Fibroblast of skin of scalp (primary cell): ENCODE data around the gene B4GALT7.

Source experiments
- DNase-seq: peaks from one replicate; pipeline ENCODE4 v3.0.0-alpha.2; 2013

The B4GALT7 gene

DNA sequence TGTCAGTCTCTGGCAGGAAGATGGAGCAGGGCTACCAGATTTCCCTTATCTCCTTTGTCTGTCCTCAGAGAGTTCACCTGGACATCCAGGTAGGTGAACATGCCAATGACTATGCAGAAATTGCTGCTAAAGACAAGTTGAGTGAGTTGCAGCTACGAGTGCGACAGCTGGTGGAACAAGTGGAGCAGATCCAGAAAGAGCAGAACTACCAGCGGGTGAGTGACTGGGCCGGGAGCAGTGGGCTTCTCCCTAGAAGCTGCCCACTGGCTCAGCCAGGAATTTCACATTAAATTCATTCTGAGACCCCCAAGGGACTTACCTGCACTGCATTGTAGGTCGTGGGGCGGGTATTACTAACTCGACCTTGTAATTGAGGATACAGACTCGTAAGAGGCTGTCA, 5.9 kb upstream of the B4GALT7 start:
- no peak for DNase-seq

GRCh38 chr5:177595026-177595585, 4.8 kb upstream of the B4GALT7 start:
- DNase-seq: no peak

GRCh38 chr5:177595991-177596774, 3.7 kb upstream of the B4GALT7 start:
- DNase-seq: peak; percentile 34

DNA sequence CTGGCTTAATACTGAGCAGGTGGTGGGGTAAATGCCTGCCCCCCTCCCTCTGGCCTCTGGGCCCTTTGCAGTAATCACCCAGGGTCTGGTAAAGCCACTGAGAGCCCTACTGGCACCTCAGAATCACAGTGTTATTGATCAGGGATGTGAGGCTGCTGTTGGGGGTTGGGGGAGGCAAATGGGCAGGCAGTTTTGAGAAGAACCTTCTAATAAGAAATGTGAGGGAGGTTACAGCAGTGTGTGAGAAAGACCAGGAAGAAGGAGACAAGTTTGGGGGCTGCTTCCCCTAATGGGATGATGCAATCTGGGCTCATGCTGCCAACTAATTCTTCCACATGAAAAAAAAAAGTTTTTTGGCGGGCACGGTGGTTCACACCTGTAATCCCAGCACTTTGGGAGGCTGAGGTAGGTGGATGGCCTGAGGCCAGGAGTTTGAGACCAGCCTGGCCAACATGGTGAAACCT, 3.1 kb upstream of the B4GALT7 start:
- no peak for DNase-seq

GRCh38 chr5:177598477-177598876, 1.5 kb upstream of the B4GALT7 start:
- DNase-seq: no peak

DNA sequence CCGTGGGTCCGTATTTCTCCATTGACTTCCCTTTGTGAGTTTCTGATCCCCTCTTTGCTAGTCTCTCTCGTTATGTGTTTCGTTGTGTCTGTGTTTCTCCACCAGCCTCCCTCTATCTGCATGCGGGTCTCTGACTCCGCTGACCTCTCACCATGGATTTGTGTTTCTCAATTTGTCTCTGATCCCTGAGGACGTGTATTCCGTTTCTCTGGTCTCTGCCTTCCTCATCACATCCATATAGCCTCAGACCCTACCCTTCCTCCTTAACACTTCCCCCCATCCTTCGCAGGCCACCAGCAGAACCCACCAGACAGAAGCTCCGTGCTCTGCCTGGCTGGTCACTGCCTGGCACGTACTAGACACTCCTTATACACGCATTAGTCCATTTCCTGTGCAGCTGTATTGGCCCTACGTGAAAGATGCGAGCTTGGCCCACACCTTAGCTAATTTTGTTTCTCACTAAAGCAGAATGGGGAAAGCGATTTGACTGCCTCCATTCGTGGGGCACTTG, 631 bp downstream of the B4GALT7 start:
- DNase-seq: peak; percentile 13

- DNase-seq: no peak
Observed at GRCh38 chr5:177601126-177601525, 1.2 kb downstream of the B4GALT7 start.

GRCh38 chr5:177601577-177602457, 1.9 kb downstream of the B4GALT7 start:
- DNase-seq: peak; percentile 5

DNA sequence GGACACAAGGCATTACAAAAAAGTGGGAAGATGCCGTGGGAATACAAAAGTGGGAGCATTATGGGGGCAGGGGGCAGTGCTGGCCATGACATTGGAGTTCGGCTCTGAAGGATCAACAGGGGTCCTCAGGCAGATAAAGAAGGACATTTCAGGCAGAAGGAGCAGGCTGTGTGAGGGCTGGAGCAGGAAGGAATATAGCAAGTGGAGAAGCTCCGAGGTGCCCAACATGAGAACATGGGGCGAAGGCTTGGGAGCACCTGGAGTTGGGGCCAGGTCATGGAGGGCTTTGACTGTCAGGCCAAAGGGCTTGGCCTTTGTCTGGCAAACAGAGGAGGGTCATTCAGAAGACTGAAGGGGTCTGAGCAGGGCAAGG, 2.5 kb downstream of the B4GALT7 start:
- no peak for DNase-seq

GRCh38 chr5:177603631-177604030, 3.7 kb downstream of the B4GALT7 start:
- DNase-seq: no peak

- no peak for DNase-seq
Observed at GRCh38 chr5:177604116-177604521, 4.2 kb downstream of the B4GALT7 start.

GRCh38 chr5:177604656-177605055, 4.7 kb downstream of the B4GALT7 start:
- DNase-seq: no peak

GRCh38 chr5:177605078-177605477, 5.1 kb downstream of the B4GALT7 start:
- no peak for DNase-seq

DNA sequence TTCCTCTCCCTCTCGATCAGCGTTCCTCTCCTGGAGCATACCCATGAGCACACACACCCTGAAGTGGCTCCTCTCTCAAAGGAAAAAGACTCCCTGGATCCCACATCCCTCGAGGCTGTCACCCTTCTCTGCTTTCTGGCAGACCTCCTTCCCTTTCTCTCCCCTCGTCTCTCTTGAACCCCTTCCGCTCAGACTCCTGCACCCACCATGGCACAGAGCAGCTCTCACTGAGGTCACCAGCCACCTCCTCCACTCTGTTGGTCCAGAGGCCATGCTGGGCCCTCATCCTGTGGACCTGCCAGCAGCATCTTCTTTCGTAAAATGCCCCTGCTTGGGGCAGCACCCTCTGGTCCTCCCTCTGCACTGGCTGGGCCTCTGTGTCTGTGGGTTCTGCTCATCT, 5.7 kb downstream of the B4GALT7 start:
- no peak for DNase-seq

DNA sequence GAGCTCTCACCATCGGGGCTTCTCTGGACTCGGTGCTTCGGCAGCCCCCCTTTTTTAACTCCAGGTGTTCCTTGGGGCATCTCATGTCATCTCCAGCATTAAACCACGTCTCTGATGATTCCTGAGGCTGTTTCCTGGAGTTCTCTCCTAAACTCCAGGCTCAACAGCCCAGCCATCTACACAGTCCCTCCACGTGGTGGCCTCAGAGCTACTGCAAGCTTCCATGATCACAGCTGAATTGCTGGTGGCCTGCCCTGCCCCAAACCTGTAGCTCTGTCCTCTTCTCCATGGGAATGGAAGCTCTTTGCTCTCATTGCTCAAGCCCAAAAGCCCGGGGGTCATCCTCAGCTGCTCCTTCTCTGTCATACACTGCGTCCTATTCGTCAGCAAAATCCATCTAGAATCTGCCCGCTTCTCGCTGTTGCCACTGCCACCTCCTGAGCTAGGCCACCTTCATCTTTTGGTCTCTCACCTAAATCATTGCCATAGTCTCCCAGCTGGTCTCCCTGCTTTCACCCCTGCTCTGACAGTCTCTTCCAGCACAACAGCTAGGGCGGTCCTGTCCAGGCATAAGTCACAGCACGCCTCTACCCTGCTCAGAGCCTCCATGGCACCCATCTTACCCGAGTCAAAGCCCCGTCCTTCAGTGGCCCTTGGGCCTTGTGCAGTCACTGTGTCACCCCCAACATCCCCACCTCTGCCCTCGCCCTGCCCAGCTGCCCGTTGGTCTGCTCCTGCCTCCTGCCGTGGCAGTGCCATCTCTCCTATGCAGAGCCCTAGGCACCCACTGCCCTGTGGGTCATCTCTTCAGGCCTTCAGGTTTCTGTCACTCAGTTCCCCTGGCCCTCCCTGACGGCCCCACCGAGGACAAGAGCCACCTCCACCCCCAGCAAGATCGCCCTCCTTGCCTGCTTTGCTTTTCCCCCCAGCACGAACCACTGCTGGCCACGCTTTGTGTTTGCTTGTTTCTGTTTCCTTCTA, 6.4 kb downstream of the B4GALT7 start:
- DNase-seq: no peak

- DNase-seq: no peak
Observed at GRCh38 chr5:177607115-177607451, 7.2 kb downstream of the B4GALT7 start.

DNA sequence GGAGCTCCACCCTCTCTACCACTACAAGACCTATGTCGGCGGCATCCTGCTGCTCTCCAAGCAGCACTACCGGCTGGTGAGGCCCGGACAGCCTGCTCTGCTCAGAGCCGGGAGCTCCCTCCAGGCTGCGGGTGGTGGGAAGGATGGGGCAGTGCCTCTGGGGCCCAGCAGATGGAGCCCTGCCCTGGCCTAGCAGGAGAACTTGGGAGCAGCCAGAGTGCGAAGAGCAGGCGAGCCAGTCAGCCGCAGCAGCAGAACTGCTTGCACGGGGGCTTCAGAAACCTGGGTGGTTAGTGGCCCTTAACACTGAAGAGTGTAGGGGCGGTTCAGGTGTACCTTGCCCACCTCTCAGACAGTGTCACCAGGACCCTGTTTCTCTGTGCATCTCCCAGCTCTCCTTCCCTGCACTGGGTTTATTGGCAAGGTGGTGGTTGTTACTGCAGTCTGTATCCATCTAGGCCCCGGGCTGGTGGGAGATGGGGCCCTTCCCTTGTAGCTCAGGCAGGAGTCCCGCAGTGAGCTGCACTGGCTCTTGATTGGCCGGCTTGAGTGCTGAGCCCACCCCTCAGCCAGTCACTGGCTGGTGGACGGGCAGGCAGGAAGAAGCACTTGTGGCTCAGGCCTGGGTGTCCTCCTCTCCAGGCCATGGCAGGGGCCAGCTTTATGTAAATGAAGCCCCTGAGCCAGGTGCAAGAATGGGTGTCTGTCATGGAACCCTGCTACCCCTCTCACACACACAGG, 7.7 kb downstream of the B4GALT7 start:
- peak; percentile 83 for DNase-seq

- no peak for DNase-seq
Observed at GRCh38 chr5:177608243-177609075, 8.5 kb downstream of the B4GALT7 start.

DNA sequence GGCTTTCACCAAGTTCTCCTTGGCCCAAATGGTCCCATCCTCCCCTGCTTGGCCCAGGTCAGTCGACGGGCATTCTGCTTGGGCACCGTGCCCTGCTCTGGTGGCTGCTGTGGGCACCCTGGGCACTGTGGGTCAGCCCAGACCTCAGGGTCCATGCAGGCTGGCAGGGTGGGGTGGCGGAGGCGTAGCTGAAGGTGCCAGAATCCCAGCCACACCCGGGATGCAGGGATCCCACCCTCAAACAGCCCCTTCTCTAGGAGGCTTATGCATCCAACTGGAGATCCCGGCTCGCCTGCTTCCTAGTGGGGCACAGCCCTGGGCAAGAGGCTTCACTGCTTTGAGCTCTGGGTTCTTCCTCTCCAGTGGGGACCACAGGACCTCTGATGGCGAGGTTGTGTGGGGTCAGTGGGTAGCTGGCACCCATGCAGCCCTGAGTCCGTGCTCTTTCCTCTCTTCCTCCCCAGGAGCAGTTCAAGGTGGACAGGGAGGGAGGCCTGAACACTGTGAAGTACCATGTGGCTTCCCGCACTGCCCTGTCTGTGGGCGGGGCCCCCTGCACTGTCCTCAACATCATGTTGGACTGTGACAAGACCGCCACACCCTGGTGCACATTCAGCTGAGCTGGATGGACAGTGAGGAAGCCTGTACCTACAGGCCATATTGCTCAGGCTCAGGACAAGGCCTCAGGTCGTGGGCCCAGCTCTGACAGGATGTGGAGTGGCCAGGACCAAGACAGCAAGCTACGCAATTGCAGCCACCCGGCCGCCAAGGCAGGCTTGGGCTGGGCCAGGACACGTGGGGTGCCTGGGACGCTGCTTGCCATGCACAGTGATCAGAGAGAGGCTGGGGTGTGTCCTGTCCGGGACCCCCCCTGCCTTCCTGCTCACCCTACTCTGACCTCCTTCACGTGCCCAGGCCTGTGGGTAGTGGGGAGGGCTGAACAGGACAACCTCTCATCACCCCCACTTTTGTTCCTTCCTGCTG, 9.4 kb downstream of the B4GALT7 start:
- no peak for DNase-seq
